C4-2B (cell line): ENCODE results near the gene CEP57L1.

Source experiments
- ZFX ChIP-seq: fragments of 450-650 bp; IDR thresholded peaks from 2 replicates; pipeline ENCODE4 v1.6.1; 2017
- TF ChIP-seq, protein P1 (sequence below): fragments of 450-650 bp; conservative IDR thresholded peaks from 2 replicates; pipeline ENCODE4 v1.5.1; 2017; ENCODE audit warnings: mild to moderate bottlenecking

DNA sequence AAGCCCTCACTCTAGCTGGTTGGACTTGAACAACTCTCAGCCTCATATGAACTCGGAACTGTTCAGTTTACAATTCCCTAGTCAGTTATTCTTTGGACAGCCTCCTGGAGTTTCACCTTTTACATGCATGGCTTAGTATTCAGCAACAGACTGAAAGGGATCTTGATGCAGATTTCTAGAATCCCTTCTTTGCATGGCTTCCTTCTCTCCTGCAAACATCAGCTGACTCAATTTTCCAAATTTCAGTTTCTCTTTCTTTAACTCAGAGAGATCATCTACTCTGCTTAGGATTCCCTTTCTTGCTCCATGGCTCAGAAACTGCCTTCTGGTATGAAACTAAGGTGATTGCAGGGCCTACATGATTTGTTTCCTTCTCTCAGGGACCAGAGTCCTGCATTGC, 99.6 kb downstream of the CEP57L1 start:
- TF ChIP-seq, protein P1, sequence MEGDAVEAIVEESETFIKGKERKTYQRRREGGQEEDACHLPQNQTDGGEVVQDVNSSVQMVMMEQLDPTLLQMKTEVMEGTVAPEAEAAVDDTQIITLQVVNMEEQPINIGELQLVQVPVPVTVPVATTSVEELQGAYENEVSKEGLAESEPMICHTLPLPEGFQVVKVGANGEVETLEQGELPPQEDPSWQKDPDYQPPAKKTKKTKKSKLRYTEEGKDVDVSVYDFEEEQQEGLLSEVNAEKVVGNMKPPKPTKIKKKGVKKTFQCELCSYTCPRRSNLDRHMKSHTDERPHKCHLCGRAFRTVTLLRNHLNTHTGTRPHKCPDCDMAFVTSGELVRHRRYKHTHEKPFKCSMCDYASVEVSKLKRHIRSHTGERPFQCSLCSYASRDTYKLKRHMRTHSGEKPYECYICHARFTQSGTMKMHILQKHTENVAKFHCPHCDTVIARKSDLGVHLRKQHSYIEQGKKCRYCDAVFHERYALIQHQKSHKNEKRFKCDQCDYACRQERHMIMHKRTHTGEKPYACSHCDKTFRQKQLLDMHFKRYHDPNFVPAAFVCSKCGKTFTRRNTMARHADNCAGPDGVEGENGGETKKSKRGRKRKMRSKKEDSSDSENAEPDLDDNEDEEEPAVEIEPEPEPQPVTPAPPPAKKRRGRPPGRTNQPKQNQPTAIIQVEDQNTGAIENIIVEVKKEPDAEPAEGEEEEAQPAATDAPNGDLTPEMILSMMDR, result no peak
- no peak for TF ChIP-seq ZFX
